ENCODE results near the gene CALCB. TPM values are rescaled to one million over a fixed set of nuclear protein-coding genes. Genes with fewer than 3 reads are reported as not detected.

The CALCB gene
- total and polyA plus RNA-seq, 2 of the 8 experiments (the other 6 are each of a cell fraction or from before 2014, with no cell fraction given), result 3.7 to 4.2 TPM

- TF ChIP-seq CHD7 (IDR thresholded peaks at IDR 0.05; ENCODE audit: insufficient replicate concordance, low read length) (no peak), SIX5 (IDR thresholded peaks at IDR 0.05; ENCODE audit: low read depth, low read length) (no peak), BCL11A (IDR thresholded peaks at IDR 0.05; ENCODE audit: low read depth in 2 of 2, low read length in 2 of 2) (no peak), TAF7 (optimal IDR thresholded peaks at IDR 0.05; ENCODE audit: borderline replicate concordance, low read depth, low read length) (no peak), ATF3 (IDR thresholded peaks at IDR 0.05; ENCODE audit: insufficient read depth, low read depth, low read length) (no peak), GTF2F1 (IDR thresholded peaks at IDR 0.05; ENCODE audit: borderline replicate concordance, low read depth, low read length) (no peak), USF2 (IDR thresholded peaks at IDR 0.05; ENCODE audit: low read length) (no peak), CHD2 (IDR thresholded peaks at IDR 0.05; ENCODE audit: low read length) (no peak), NRF1 (IDR thresholded peaks at IDR 0.05; ENCODE audit: low read depth, low read length) (no peak), EGR1 (IDR thresholded peaks at IDR 0.05; ENCODE audit: borderline replicate concordance, low read depth, low read length) (no peak), RFX5 (IDR thresholded peaks at IDR 0.05; ENCODE audit: borderline replicate concordance, low read depth, low read length) (no peak)
These were observed 44.4 kb downstream of the CALCB start (continued) for GRCh38 chr11:15117751-15118150.
